Right hindlimb (tissue), 1 donor: Measurements from ENCODE around the gene SEC24A.
"Not testable (repeated sequence)": the region's sequence is repeated elsewhere in the genome, so short reads cannot be mapped to it uniquely, and the experiment has no call there.

ENCODE experiments used
- DNase-seq: peaks from one replicate; pipeline ENCODE4 v3.0.0-alpha.2; 2018

Gene SEC24A

GRCh38 chr5:134758504-134759341 is 110.1 kb downstream of the SEC24A start, which contains the start of gene DDX46:
TSS of gene DDX46 (plus strand) at chr5:134758779. CDS start at chr5:134758939, 160 bp downstream.
- DNase-seq = peak; percentile 95

- DNase-seq = not testable (repeated sequence)
Measured at GRCh38 chr5:134767528-134768291, 119.1 kb downstream of the SEC24A start.

DNA sequence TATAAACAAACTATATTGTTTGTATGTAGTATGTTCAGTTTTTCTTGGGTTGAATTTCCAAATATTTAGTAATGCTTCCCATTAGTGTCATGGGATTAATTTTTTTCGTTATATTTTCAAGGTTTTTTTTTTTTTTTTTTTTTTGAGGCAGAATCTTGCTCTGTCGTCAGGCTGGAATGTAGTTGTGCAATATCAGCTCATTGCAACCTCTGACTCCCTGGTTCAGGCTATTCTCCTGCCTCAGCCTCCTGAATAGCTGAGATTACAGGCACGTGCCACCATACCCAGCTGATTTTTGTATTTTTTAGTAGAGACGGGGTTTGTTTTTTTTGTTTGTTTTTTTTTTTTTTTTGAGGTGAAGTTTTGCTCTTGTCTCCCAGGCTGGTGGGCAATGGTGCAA is 120.6 kb downstream of the SEC24A start:
- no peak for DNase-seq

DNA sequence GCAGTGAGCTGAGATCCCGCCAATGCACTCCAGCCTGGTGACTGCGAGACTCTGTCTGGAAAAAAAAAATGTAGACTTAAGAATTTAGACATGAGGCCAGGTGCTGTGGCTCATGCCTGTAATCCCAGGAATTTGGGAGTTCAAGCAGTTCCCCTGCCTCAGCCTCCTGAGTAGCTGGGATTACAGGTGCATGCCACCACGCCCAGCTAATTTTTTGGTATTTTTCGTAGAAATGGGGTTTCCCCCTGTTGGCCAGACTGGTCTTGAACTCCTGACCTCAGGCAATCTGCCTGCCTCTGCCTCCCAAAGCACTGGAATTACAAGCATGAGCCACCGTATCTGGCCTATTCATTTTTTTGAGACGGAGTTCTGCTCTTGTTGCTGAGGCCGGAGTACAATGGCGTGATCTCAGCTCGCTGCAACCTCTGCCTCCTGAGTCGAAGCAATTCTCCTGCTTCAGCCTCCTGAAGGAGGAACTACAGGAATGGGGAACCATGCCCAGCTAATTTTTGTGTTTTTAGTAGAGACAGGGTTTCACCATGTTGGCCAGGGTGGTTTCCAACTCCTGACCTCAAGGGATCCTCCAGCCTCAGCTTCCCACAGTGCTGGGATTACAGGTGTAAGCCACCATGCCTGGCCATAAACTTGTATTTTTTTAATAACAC is 124.0 kb downstream of the SEC24A start:
- no peak for DNase-seq

DNA sequence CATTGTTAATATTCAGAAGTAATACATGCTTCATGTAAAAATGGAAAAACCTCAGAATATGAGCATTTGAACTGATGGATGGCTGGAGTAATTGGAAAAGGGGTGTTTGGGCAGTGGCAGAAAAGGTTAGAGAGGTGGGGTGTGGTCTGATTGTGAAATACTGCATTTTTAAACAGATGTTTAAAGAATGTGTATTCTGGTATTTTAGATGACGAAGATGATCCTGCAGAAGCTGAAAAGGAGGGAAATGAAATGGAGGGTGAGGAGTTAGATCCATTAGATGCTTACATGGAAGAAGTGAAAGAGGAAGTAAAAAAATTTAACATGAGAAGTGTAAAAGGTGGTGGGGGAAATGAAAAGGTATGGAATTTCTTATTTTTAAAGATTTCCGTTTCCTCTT is 128.8 kb downstream of the SEC24A start:
- DNase-seq = no peak
